ENCODE results near the gene SYNDIG1. TPM values are rescaled to one million over a fixed set of nuclear protein-coding genes. Genes with fewer than 3 reads are reported as not detected.
A peak's percentile ranks its signal among the peaks of the same experiment; 100 is the strongest.

SYNDIG1 gene
- polyA plus RNA-seq, 1 experiment: 1.7 TPM

GRCh38 chr20:24672181-24672880, 202.9 kb downstream of the SYNDIG1 start:
- TF ChIP-seq CTCF (IDR thresholded peaks at IDR 0.05; ENCODE audit: insufficient read depth, low read depth, low read length): no peak
- H3K4me3 ChIP-seq (ENCODE audit: low read depth, low read length): no peak overlapping the region
- CTCF ChIA-PET: interaction anchor here (1.1 to 1.3 kb wide), 2 partner anchors 9 to 19 kb away, joined by 3 to 4 read pairs; no protein-coding TSS in a partner anchor

GRCh38 chr20:24672886-24673677, 203.7 kb downstream of the SYNDIG1 start:
- TF ChIP-seq CTCF (IDR thresholded peaks at IDR 0.05; ENCODE audit: insufficient read depth, low read depth, low read length): no peak
- H3K36me3 ChIP-seq (ENCODE audit: control insufficient read depth, insufficient read depth, low read length): no peaks in the 10 kb centered on the region
- CTCF ChIA-PET: interaction anchor here (1.1 kb wide), 2 partner anchors 19 to 20 kb away, joined by 3 read pairs; no protein-coding TSS in a partner anchor
- POLR2A ChIA-PET: interaction anchor here (0.5 to 1.1 kb wide), 2 partner anchors 39 to 1491 kb away, joined by 3 read pairs; no protein-coding TSS in a partner anchor
- H3K27me3 ChIP-seq (ENCODE audit: control insufficient read depth, insufficient read depth, low read length): no peaks in the 10 kb centered on the region
- no peak overlapping the region for H3K4me3 ChIP-seq (ENCODE audit: low read depth, low read length)
- peak; percentile 89 for DNase-seq (ENCODE audit: low read depth)

More at GRCh38 chr20:24672181-24672880, 202.9 kb downstream of the SYNDIG1 start:
- Histone ChIP-seq H3K36me3 (ENCODE audit: control insufficient read depth, insufficient read depth, low read length) (no peaks in the 10 kb centered on the region), H3K27me3 (ENCODE audit: control insufficient read depth, insufficient read depth, low read length) (no peaks in the 10 kb centered on the region)
- no peak for DNase-seq (ENCODE audit: low read depth)
- POLR2A ChIA-PET: interaction anchor here (0.5 to 1.1 kb wide), 2 partner anchors 38 to 1492 kb away, joined by 3 read pairs; no protein-coding TSS in a partner anchor

GRCh38 chr20:24673678-24674570, 204.5 kb downstream of the SYNDIG1 start:
- no peak overlapping the region for H3K4me3 ChIP-seq (ENCODE audit: low read depth, low read length)

GRCh38 chr20:24674921-24675605, 205.6 kb downstream of the SYNDIG1 start:
- DNase-seq (ENCODE audit: low read depth): no peak
- no peak for TF ChIP-seq CTCF (IDR thresholded peaks at IDR 0.05; ENCODE audit: insufficient read depth, low read depth, low read length)
- Histone ChIP-seq H3K4me3 (ENCODE audit: low read depth, low read length) (no peak overlapping the region), H3K36me3 (ENCODE audit: control insufficient read depth, insufficient read depth, low read length) (no peaks in the 10 kb centered on the region), H3K27me3 (ENCODE audit: control insufficient read depth, insufficient read depth, low read length) (no peaks in the 10 kb centered on the region)
- ChIA-PET POLR2A (no interaction called here), CTCF (interaction anchor here (0.8 to 1.6 kb wide), 2 partner anchors 10 to 30 kb away, joined by 3 read pairs; no protein-coding TSS in a partner anchor)

More at GRCh38 chr20:24673678-24674570, 204.5 kb downstream of the SYNDIG1 start:
- CTCF ChIA-PET: interaction anchor here (0.8 to 1.1 kb wide), 2 partner anchors 11 to 19 kb away, joined by 3 read pairs; no protein-coding TSS in a partner anchor
- Histone ChIP-seq H3K36me3 (ENCODE audit: control insufficient read depth, insufficient read depth, low read length) (no peaks in the 10 kb centered on the region), H3K27me3 (ENCODE audit: control insufficient read depth, insufficient read depth, low read length) (no peaks in the 10 kb centered on the region)
- no peak for DNase-seq (ENCODE audit: low read depth)
- POLR2A ChIA-PET: no interaction called here
- no peak for TF ChIP-seq CTCF (IDR thresholded peaks at IDR 0.05; ENCODE audit: insufficient read depth, low read depth, low read length)

Measured in BJ (cell line).